Immature natural killer cell (primary cell): ENCODE measurements around the gene TSGA10IP. TPM values are rescaled to one million over a fixed set of nuclear protein-coding genes. Genes with fewer than 3 reads are reported as not detected.
A peak's percentile ranks its signal among the peaks of the same experiment; 100 is the strongest.

Experiments
- DNase-seq, 3 donors: peaks; one replicate each; pipeline ENCODE4 v3.0.0; 2022; ENCODE audit warnings: mixed read lengths in 1 of 3
- H3K27ac Mint-ChIP-seq, 6 donors: one replicate each; pipeline ENCODE4 v1.8.0; 2020; ENCODE audit warnings: mixed read lengths in 6 of 6, mild to moderate bottlenecking in 5 of 6, inconsistent platforms in 4 of 6, moderate library complexity in 3 of 6
- H3K27me3 Mint-ChIP-seq, 3 donors: one replicate each; pipeline ENCODE4 v1.8.0; 2020 to 2021; ENCODE audit warnings: low read depth in 3 of 3, mild to moderate bottlenecking in 3 of 3, mixed read lengths in 3 of 3, moderate library complexity in 3 of 3, inconsistent platforms in 1 of 3
- H3K36me3 Mint-ChIP-seq, 3 donors: one replicate each; pipeline ENCODE4 v1.8.0; 2020; ENCODE audit warnings: mixed read lengths in 3 of 3, inconsistent platforms in 2 of 3, mild to moderate bottlenecking in 2 of 3
- H3K4me1 Mint-ChIP-seq, 2 donors: one replicate each; pipeline ENCODE4 v1.8.0; 2020; ENCODE audit warnings: inconsistent platforms in 2 of 2, mild to moderate bottlenecking in 2 of 2, mixed read lengths in 2 of 2, moderate library complexity in 1 of 2
- H3K4me3 Mint-ChIP-seq, 5 donors: one replicate each; pipeline ENCODE4 v1.8.0; 2020; ENCODE audit warnings: mild to moderate bottlenecking in 5 of 5, mixed read lengths in 5 of 5, inconsistent platforms in 3 of 5, moderate library complexity in 3 of 5
- H3K9me3 Mint-ChIP-seq, 6 donors: one replicate each; pipeline ENCODE4 v1.8.0; 2020; ENCODE audit warnings: mild to moderate bottlenecking in 6 of 6, mixed read lengths in 6 of 6, inconsistent platforms in 4 of 6, moderate library complexity in 3 of 6
- polyA plus RNA-seq, 3 donors: library from polyadenylated mRNA; unstranded; fragments of 300-500 nt; fragmentation: Illumina TruSeq; gene quantifications; one replicate each; pipeline ENCODE4 v1.2.3, GENCODE V29; 2021

TSGA10IP gene
- polyA plus RNA-seq, 3 donors from 2014 or later = not detected

DNA sequence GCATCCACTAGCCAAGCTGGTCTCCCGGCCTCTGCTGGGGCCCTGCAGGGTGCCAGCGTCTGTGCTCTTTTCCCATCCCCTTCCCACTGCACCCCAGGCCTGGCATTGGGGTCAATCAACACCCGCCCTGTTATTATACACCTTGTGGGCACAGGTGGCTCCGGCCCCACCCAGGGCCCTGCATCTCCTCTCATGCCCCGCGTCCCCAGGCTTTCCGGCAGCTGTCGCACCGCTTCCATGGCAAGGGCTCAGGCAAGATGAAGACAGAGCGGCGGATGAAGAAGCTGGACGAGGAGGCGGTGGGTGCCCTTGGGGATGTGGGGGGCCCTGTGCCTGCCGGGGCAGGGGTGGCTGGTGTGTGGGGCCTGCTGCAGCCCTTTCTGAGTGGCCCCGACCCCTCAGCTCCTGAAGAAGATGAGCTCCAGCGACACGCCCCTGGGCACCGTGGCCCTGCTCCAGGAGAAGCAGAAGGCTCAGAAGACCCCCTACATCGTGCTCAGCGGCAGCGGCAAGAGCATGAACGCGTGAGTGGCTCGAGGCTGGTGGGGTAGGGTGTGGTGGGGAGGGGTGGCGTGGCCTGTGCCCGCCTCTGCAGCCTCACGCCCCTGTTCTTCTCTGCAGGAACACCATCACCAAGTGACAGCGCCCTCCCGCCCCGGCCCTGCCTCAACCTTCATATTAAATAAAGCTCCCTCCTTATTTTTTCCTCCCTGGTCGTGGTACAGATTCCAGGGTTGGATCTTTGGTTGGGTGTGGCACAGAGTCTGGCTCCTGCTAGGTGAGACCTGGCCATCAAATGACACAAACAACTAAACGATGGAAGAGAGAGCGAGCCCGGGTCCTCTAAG is 33.3 kb downstream of the TSGA10IP start:
- Mint-ChIP-seq H3K4me3 (no peak overlapping the region), H3K36me3 (peaks cover 5 to 15% (median 9%) of the 10 kb centered on the region in 3 donors), H3K27me3 (peaks cover 2 to 7% (median 5%) of the 10 kb centered on the region in 3 donors), H3K9me3 (no peaks in the 10 kb centered on the region), H3K4me1 (peaks cover 18 to 24% of the 10 kb centered on the region in 2 donors), H3K27ac (no peak overlapping the region)
- no peak for DNase-seq

- Mint-ChIP-seq H3K27me3 (peaks cover 2 to 7% (median 5%) of the 10 kb centered on the region in 3 donors), H3K27ac (peak overlapping the region in 2 of 6 donors; percentile 20 to 39), H3K4me1 (peaks cover 17 to 23% of the 10 kb centered on the region in 2 donors), H3K4me3 (no peak overlapping the region), H3K9me3 (no peaks in the 10 kb centered on the region), H3K36me3 (peaks cover 5 to 13% (median 6%) of the 10 kb centered on the region in 3 donors)
- DNase-seq = no peak
These were observed 34.0 kb downstream of the TSGA10IP start for GRCh38 chr11:65979261-65979759.

GRCh38 chr11:65981101-65981740 is 35.9 kb downstream of the TSGA10IP start:
- no peak for DNase-seq
- Mint-ChIP-seq H3K27ac (no peak overlapping the region), H3K27me3 (peaks cover 0 to 6% (median 5%) of the 10 kb centered on the region in 3 donors), H3K36me3 (peaks cover 0 to 6% (median 0%) of the 10 kb centered on the region in 3 donors), H3K4me3 (no peak overlapping the region), H3K4me1 (peaks cover 8 to 11% of the 10 kb centered on the region in 2 donors), H3K9me3 (no peaks in the 10 kb centered on the region)

- H3K4me1 Mint-ChIP-seq = peaks cover 0 to 2% of the 10 kb centered on the region in 2 donors
- H3K27ac Mint-ChIP-seq = no peak overlapping the region
- H3K36me3 Mint-ChIP-seq = peaks cover 0 to 6% (median 0%) of the 10 kb centered on the region in 3 donors
- no peaks in the 10 kb centered on the region for H3K9me3 Mint-ChIP-seq
- DNase-seq = no peak
- peaks cover 0 to 6% (median 4%) of the 10 kb centered on the region in 3 donors for H3K27me3 Mint-ChIP-seq
- no peak overlapping the region for H3K4me3 Mint-ChIP-seq
These were observed 36.9 kb downstream of the TSGA10IP start for GRCh38 chr11:65981972-65982823.

GRCh38 chr11:65982824-65983588 is 37.7 kb downstream of the TSGA10IP start:
- Mint-ChIP-seq H3K36me3 (peaks cover 0 to 6% (median 0%) of the 10 kb centered on the region in 3 donors), H3K4me3 (no peak overlapping the region), H3K4me1 (no peaks in the 10 kb centered on the region), H3K27me3 (peaks cover 0 to 6% (median 4%) of the 10 kb centered on the region in 3 donors), H3K9me3 (no peaks in the 10 kb centered on the region), H3K27ac (no peak overlapping the region)
- no peak for DNase-seq

- H3K36me3 Mint-ChIP-seq = peaks cover 0 to 6% (median 0%) of the 10 kb centered on the region in 3 donors
- H3K27me3 Mint-ChIP-seq = peaks cover 0 to 6% (median 2%) of the 10 kb centered on the region in 3 donors
- no peak for DNase-seq
- H3K27ac Mint-ChIP-seq = no peak overlapping the region
- no peak overlapping the region for H3K4me3 Mint-ChIP-seq
- H3K4me1 Mint-ChIP-seq = no peaks in the 10 kb centered on the region
- H3K9me3 Mint-ChIP-seq = no peaks in the 10 kb centered on the region
These were observed 38.3 kb downstream of the TSGA10IP start for GRCh38 chr11:65983589-65983987.

GRCh38 chr11:65987336-65987735 is 42.1 kb downstream of the TSGA10IP start:
- H3K27ac Mint-ChIP-seq = no peak overlapping the region
- no peak overlapping the region for H3K4me3 Mint-ChIP-seq
- DNase-seq = no peak
- no peaks in the 10 kb centered on the region for H3K27me3 Mint-ChIP-seq
- H3K36me3 Mint-ChIP-seq = peaks cover 0 to 5% (median 0%) of the 10 kb centered on the region in 3 donors
- H3K4me1 Mint-ChIP-seq = peaks cover 5 to 8% of the 10 kb centered on the region in 2 donors
- H3K9me3 Mint-ChIP-seq = no peaks in the 10 kb centered on the region

DNA sequence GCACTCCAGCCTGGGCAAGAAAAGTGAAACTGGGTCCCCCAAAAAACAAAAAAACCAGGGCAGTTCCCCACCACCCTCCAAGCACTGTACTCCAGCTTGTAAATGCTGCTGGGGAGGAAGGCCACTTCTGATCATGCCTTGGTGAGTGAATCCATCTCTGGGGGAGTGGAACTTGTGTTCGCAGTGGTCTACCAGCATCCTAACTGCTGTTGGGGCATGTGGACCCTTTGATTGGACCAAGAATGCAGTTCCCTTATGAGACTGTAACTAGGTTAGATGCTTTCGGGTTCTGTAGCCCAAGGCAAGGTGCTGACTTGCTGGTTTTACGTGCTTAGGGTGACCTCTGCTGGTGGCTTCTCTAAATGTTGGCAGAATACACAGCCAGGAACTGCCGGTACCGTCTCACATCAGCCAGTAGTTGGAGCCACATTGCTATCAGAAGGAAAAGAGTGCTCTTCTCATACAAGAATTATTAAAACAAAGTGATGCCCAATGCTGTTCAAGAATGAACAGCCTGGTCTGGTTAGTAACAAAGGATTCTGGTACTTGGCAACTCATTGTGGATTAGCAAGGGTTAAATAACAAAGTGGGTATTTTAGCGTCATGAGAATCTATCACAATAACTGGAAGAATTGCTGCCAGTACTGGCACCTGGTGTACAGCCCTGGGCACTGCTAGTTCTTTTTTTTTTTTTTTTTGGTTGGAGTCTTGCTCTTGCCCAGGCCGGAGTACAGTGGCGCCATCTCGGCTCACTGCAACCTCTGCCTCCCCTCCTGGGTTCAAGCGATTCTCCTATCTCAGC is 43.7 kb downstream of the TSGA10IP start:
- Mint-ChIP-seq H3K9me3 (no peaks in the 10 kb centered on the region), H3K4me1 (peaks cover 5 to 8% of the 10 kb centered on the region in 2 donors), H3K36me3 (peaks cover 0 to 9% (median 0%) of the 10 kb centered on the region in 3 donors), H3K27ac (peak overlapping the region; percentile 68 to 93 (median 86)), H3K27me3 (no peaks in the 10 kb centered on the region), H3K4me3 (no peak overlapping the region)
- peak; percentile 89 to 92 (median 91) for DNase-seq

GRCh38 chr11:65992056-65992455 is 46.8 kb downstream of the TSGA10IP start:
- Mint-ChIP-seq H3K4me3 (no peak overlapping the region), H3K4me1 (peaks cover 5 to 8% of the 10 kb centered on the region in 2 donors), H3K9me3 (no peaks in the 10 kb centered on the region), H3K27me3 (no peaks in the 10 kb centered on the region), H3K27ac (no peak overlapping the region), H3K36me3 (peaks cover 8 to 13% (median 9%) of the 10 kb centered on the region in 3 donors)
- no peak for DNase-seq

- peaks cover 29 to 41% of the 10 kb centered on the region in 2 donors for H3K4me1 Mint-ChIP-seq
- peak overlapping the region in 1 of 5 donors; percentile 8 for H3K4me3 Mint-ChIP-seq
- H3K27me3 Mint-ChIP-seq = peaks cover 4 to 7% (median 6%) of the 10 kb centered on the region in 3 donors
- peak overlapping the region in 2 of 6 donors; percentile 54 to 61 for H3K27ac Mint-ChIP-seq
- no peaks in the 10 kb centered on the region for H3K9me3 Mint-ChIP-seq
- no peak for DNase-seq
- H3K36me3 Mint-ChIP-seq = peaks cover 11 to 34% (median 29%) of the 10 kb centered on the region in 3 donors
These were observed 52.0 kb downstream of the TSGA10IP start for GRCh38 chr11:65997286-65997685.

DNA sequence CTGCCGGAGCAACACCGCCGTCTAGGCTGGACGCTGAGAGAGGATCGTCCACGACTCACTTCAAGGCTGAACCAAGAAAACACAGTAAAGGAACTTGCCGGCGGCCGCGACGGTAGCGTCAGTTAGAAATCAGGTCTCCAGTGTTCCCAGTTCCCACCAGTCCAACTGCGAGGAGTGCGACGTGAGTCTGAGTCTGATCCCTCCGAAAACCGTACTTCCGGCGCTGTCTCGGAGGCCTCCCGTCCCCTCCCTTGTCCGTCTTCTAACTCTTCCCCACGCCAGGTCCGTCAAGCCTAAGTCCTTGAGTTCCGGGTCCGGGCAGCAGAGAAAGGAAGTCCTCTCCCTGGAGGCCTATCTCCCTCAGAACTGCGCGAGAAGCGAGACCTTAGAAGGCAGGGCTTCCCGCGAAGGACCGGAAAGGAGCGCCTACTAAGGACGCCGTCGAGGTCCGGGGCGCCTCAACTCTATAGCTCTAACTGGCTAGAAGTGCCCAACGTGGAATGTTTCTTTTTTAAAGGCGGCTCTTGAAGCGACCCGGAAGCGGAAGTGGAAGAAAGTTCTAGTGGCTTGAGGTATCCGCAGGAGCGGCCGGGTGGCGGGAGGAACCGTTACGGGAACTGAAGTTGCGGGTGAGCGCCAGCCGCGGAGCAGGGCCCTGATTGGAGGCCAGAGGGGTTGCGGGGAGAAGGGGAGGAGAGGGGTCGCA is 56.8 kb downstream of the TSGA10IP start, which contains the start of the genes BANF1 and EIF1AD:
Gene BANF1, plus strand, starts transcription at position 562 of the 706 bp plus-strand sequence. CDS start 748 bp downstream, outside the sequence.
Gene EIF1AD, minus strand, starts transcription at position 216 of the 706 bp plus-strand sequence. CDS start 1,768 bp downstream, outside the sequence.
- DNase-seq = peak; percentile 95
- H3K36me3 Mint-ChIP-seq = peaks cover 7 to 30% (median 20%) of the 10 kb centered on the region in 3 donors
- H3K4me1 Mint-ChIP-seq = peaks cover 45 to 55% of the 10 kb centered on the region in 2 donors
- H3K27ac Mint-ChIP-seq = peak within 1 kb of the TSS; percentile 96 to 99 (median 98)
- no peaks in the 10 kb centered on the region for H3K9me3 Mint-ChIP-seq
- H3K27me3 Mint-ChIP-seq = peaks cover 8 to 13% (median 9%) of the 10 kb centered on the region in 3 donors
- peak within 1 kb of the TSS; percentile 92 to 100 (median 99) for H3K4me3 Mint-ChIP-seq
